HepG2 (cell line): ENCODE results near the gene PRSS8. TPM values are rescaled to one million over a fixed set of nuclear protein-coding genes. Genes with fewer than 3 reads are reported as not detected.

Experiments used
- FOXK1 ChIP-seq: sonication (generic); formaldehyde crosslinking; IDR thresholded peaks from 2 replicates; pipeline ENCODE4 v1.4.0; 2020; ENCODE audit warnings: low read depth, missing genetic modification reagents, borderline replicate concordance
- MIER2 ChIP-seq: IDR thresholded peaks from 2 replicates; pipeline ENCODE4 v1.6.1; 2016; ENCODE audit warnings: missing biosample characterization, missing genetic modification reagents
- NFYB ChIP-seq: sonication (generic); formaldehyde crosslinking; IDR thresholded peaks from 2 replicates; pipeline ENCODE4 v1.4.0; 2020; ENCODE audit warnings: missing genetic modification reagents
- POGZ ChIP-seq: sonication (generic); formaldehyde crosslinking; IDR thresholded peaks from 2 replicates; pipeline ENCODE4 v1.4.0; 2020; ENCODE audit warnings: mild to moderate bottlenecking, missing genetic modification reagents
- TCF7 ChIP-seq: sonication (generic); IDR thresholded peaks from 2 replicates; pipeline ENCODE4 v1.6.1; 2016; ENCODE audit warnings: antibody characterized with exemption, low read depth
- TSC22D2 ChIP-seq: sonication (generic); formaldehyde crosslinking; IDR thresholded peaks from 2 replicates; pipeline ENCODE4 v1.5.1; 2020; ENCODE audit warnings: missing genetic modification reagents, mild to moderate bottlenecking, borderline replicate concordance
- XBP1 ChIP-seq: sonication (generic); formaldehyde crosslinking; IDR thresholded peaks from 2 replicates; pipeline ENCODE4 v1.5.0; 2020; ENCODE audit warnings: missing genetic modification reagents
- XRCC5 ChIP-seq: fragments of 200-400 bp; formaldehyde crosslinking; optimal IDR thresholded peaks from 2 replicates; pipeline ENCODE3; 2017; ENCODE audit warnings: mild to moderate bottlenecking, low read length
- ZMYM2 ChIP-seq: sonication (generic); formaldehyde crosslinking; IDR thresholded peaks from 2 replicates; pipeline ENCODE4 v1.8.0; 2022; ENCODE audit warnings: mild to moderate bottlenecking, missing genetic modification reagents
- ZNF296 ChIP-seq: sonication (generic); formaldehyde crosslinking; conservative IDR thresholded peaks from 2 replicates; pipeline ENCODE4 v1.5.0; 2020; ENCODE audit warnings: mild to moderate bottlenecking, missing genetic modification reagents
- ZSCAN12 ChIP-seq: sonication (generic); formaldehyde crosslinking; IDR thresholded peaks from 2 replicates; pipeline ENCODE4 v1.9.0; 2021; ENCODE audit warnings: mild to moderate bottlenecking, missing genetic modification reagents
- polyA plus RNA-seq, 8 experiments: library from polyadenylated mRNA; depleted of rRNA in 3 of 8; stranded (reverse) in 7 of 8; unstranded in 1 of 8; fragments of >200 nt; fragmentation: Illumina TruSeq in 4 of 8; extraction: Trizol in 4 of 8; gene quantifications; 2 replicates each; pipeline versions ENCODE4 v1.2.1 to v1.2.3, GENCODE V29; 2011 to 2016; ENCODE audit warnings: low read depth in 4 of 8, missing spikeins in 1 of 8, mixed read lengths in 1 of 8; ENCODE audit not compliant: insufficient read depth in 1 of 8
- total RNA-seq, 5 experiments: library from RNA; depleted of rRNA; stranded (reverse); fragments of >200 nt; fragmentation: Illumina TruSeq; extraction: Trizol; gene quantifications; 2 replicates each; pipeline ENCODE4 v1.2.3, GENCODE V29; 2016; ENCODE audit warnings: low read depth in 1 of 5
- TF ChIP-seq, protein P1 (sequence below): sonication (generic); formaldehyde crosslinking; IDR thresholded peaks from 2 replicates; pipeline ENCODE4 v1.5.1; 2020; ENCODE audit warnings: mild to moderate bottlenecking, missing genetic modification reagents
- TF ChIP-seq, protein P2 (sequence below): sonication (generic); formaldehyde crosslinking; IDR thresholded peaks from one replicate; pipeline ENCODE4 v1.5.1; 2020; ENCODE audit warnings: mild to moderate bottlenecking, missing genetic modification reagents; ENCODE audit errors: not compliant biosample characterization
- TF ChIP-seq, protein P3 (sequence below): sonication (generic); formaldehyde crosslinking; IDR thresholded peaks from 2 replicates; pipeline ENCODE4 v1.9.0; 2021; ENCODE audit warnings: missing genetic modification reagents, mild to moderate bottlenecking, borderline replicate concordance
- TF ChIP-seq, protein P4 (sequence below): sonication (generic); formaldehyde crosslinking; IDR thresholded peaks from 2 replicates; pipeline ENCODE4 v1.5.1; 2020; ENCODE audit warnings: missing genetic modification reagents, mild to moderate bottlenecking, borderline replicate concordance

PRSS8 gene
- total and polyA plus RNA-seq, 2 of the 13 experiments (the other 11 are each of a cell fraction or from before 2014, with no cell fraction given), result 2.6 to 7.2 TPM

DNA sequence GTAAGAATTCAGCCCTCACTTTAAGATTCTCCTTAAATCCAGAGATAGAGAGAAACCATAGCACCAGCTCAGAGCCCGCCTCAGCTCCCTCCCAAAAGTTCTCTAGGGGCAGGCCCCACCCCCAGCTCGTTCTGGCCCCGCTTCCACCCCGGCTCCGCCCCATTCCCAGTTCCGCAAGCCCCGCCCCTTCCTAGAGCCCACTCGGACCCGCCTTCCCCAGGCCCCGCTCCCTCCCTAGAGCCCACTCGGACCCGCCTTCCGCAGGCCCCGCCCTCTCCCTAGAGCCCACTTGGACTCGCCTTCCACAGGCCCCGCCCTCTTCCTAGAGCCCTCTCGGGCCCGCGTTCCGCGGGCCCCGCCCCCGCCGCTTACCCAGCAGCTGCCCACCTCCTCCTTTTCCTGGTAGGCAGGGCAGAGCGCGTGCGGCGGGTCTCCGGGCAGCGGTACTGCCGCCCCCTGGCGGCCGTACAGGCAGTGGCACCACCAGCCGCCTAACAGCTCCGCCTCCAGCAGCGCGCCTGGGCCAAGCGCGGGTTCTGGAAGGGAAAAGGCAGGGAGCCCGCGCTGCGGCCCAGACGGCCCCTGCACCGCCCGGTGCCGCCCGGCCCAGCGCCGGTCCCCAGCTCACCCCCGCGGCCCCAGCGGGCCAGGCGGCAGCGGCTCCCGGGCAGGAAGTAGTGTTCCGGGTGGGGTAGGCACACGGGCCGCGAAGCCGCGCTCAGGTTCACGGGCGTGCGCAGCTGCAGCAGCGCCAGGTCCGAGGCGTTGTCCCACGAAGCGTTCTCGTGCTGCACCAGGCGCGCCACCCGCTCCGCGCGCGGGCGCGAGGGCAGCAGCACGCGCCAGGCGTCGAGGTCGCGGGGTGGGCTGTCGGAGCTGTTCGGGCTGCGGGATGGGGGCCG lies 6.8 kb upstream of the PRSS8 start (continued):
- TF ChIP-seq XBP1 (CRISPR knock-in tag) (no peak), NFYB (CRISPR knock-in tag) (no peak), TCF7 (no peak), ZNF296 (CRISPR knock-in tag) (no peak), FOXK1 (CRISPR knock-in tag) (peak; percentile 60; the same call in 1 of the 2 replicates), POGZ (CRISPR knock-in tag) (peak; percentile 66; the same call in 1 of the 2 replicates), TSC22D2 (CRISPR knock-in tag) (peak; percentile 67; the same call in 1 of the 2 replicates), ZMYM2 (0 out of 2 replicates have a peak, but pooled peaks have one; percentile 76), ZSCAN12 (CRISPR knock-in tag) (no peak), XRCC5 (peak; percentile 97), MIER2 (no peak)
- TF ChIP-seq, protein P1, sequence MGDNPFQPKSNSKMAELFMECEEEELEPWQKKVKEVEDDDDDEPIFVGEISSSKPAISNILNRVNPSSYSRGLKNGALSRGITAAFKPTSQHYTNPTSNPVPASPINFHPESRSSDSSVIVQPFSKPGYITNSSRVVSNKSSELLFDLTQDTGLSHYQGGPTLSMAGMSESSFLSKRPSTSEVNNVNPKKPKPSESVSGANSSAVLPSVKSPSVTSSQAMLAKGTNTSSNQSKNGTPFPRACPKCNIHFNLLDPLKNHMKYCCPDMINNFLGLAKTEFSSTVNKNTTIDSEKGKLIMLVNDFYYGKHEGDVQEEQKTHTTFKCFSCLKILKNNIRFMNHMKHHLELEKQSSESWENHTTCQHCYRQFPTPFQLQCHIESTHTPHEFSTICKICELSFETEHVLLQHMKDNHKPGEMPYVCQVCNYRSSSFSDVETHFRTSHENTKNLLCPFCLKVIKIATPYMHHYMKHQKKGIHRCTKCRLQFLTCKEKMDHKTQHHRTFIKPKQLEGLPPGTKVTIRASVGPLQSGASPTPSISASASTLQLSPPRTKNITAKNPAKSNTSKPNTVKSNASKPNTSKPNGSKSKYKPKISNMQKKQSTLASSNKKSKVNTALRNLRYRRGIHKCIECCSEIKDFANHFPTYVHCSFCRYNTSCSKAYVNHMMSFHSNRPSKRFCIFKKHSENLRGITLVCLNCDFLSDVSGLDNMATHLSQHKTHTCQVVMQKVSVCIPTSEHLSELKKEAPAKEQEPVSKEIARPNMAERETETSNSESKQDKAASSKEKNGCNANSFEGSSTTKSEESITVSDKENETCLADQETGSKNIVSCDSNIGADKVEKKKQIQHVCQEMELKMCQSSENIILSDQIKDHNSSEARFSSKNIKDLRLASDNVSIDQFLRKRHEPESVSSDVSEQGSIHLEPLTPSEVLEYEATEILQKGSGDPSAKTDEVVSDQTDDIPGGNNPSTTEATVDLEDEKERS, result peak; percentile 84; the same call in 1 of the 2 replicates
- TF ChIP-seq, protein P2, sequence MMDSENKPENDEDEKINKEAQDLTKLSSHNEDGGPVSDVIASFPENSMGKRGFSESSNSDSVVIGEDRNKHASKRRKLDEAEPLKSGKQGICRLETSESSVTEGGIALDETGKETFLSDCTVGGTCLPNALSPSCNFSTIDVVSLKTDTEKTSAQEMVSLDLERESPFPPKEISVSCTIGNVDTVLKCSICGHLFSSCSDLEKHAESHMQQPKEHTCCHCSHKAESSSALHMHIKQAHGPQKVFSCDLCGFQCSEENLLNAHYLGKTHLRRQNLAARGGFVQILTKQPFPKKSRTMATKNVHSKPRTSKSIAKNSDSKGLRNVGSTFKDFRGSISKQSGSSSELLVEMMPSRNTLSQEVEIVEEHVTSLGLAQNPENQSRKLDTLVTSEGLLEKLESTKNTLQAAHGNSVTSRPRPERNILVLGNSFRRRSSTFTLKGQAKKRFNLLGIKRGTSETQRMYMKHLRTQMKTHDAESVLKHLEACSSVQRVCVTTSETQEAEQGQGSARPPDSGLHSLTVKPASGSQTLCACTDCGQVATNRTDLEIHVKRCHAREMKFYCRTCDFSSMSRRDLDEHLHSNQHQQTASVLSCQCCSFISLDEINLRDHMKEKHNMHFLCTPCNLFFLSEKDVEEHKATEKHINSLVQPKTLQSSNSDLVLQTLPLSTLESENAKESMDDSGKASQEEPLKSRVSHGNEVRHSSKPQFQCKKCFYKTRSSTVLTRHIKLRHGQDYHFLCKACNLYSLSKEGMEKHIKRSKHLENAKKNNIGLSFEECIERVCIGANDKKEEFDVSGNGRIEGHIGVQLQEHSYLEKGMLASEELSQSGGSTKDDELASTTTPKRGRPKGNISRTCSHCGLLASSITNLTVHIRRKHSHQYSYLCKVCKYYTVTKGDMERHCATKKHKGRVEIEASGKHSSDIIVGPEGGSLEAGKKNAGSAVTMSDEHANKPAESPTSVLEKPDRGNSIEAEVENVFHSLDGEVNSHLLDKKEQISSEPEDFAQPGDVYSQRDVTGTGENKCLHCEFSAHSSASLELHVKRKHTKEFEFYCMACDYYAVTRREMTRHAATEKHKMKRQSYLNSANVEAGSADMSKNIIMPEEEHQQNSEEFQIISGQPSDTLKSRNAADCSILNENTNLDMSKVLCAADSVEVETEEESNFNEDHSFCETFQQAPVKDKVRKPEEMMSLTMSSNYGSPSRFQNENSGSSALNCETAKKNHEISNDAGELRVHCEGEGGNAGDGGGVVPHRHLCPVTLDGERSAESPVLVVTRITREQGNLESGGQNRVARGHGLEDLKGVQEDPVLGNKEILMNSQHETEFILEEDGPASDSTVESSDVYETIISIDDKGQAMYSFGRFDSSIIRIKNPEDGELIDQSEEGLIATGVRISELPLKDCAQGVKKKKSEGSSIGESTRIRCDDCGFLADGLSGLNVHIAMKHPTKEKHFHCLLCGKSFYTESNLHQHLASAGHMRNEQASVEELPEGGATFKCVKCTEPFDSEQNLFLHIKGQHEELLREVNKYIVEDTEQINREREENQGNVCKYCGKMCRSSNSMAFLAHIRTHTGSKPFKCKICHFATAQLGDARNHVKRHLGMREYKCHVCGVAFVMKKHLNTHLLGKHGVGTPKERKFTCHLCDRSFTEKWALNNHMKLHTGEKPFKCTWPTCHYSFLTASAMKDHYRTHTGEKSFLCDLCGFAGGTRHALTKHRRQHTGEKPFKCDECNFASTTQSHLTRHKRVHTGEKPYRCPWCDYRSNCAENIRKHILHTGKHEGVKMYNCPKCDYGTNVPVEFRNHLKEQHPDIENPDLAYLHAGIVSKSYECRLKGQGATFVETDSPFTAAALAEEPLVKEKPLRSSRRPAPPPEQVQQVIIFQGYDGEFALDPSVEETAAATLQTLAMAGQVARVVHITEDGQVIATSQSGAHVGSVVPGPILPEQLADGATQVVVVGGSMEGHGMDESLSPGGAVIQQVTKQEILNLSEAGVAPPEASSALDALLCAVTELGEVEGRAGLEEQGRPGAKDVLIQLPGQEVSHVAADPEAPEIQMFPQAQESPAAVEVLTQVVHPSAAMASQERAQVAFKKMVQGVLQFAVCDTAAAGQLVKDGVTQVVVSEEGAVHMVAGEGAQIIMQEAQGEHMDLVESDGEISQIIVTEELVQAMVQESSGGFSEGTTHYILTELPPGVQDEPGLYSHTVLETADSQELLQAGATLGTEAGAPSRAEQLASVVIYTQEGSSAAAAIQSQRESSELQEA (CRISPR knock-in tag), result peak; percentile 61
- TF ChIP-seq, protein P3, sequence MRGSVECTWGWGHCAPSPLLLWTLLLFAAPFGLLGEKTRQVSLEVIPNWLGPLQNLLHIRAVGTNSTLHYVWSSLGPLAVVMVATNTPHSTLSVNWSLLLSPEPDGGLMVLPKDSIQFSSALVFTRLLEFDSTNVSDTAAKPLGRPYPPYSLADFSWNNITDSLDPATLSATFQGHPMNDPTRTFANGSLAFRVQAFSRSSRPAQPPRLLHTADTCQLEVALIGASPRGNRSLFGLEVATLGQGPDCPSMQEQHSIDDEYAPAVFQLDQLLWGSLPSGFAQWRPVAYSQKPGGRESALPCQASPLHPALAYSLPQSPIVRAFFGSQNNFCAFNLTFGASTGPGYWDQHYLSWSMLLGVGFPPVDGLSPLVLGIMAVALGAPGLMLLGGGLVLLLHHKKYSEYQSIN (CRISPR knock-in tag), result no peak
- TF ChIP-seq, protein P4, sequence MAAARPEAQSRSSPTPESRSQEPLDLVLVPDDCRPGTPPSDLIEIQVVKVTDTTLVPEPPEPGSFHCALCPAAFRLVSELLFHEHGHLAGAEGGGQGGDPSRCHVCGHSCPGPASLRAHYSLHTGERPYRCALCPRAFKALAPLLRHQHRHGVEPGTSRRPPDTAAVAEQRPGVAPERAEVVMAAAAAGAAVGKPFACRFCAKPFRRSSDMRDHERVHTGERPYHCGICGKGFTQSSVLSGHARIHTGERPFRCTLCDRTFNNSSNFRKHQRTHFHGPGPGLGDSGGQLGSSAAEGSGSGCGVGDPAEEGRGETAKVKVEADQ, result peak; percentile 88; the same call in 1 of the 2 replicates
